ENCODE data around the gene SEPHS2. TPM values are rescaled to one million over a fixed set of nuclear protein-coding genes. Genes with fewer than 3 reads are reported as not detected.

SEPHS2 gene
- total and polyA plus RNA-seq, 2 donors from 2014 or later = 82.3 to 137 TPM

DNA sequence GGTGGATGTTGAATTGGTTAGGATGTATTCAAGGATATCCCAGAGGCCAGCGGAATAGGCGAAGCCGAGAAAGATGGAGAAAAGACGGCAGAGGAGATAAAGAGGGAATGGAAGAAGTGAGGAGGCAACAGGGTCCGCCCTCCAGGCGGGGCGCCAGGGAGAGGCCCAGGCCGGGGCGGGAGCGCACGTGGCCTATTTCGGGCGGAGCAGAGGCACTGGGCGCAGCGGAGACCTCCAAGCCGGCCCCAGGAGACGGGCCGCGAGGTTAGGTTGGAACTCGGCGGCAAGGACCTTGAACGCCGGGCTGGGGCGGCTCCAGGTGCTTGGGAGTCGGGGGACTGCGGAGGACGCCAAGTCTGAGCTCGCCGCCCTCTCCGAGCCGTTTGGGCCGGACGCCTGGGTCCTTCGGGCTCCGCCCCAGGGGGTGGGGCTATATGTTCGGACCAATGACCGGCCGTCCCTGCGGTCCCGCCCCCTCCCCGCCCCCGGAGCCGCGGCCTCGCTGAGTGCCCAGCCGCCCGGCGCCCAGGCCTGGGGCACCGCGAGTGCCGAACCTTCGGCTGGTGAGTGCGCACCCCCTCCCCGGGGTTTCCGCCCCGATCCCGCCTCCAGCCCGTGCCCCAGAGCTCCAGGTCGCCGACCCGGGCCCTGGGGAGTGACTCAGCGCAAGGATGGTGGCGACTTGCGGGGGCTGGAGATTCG, 38.4 kb downstream of the SEPHS2 start, which contains the start of gene ZNF771:
ZNF771 (plus strand) TSS at position 505 of the 702 bp plus-strand sequence. CDS start 448 bp downstream, outside the sequence.
- Histone ChIP-seq H3K27me3 (ENCODE audit: control insufficient read depth, insufficient read depth, low read length) (no peaks in the 10 kb centered on the region), H3K4me1 (ENCODE audit: control insufficient read depth in 2 of 3, insufficient read depth in 2 of 3, low read depth in 1 of 3, low read length in 3 of 3) (peaks cover 0 to 15% (median 7%) of the 10 kb centered on the region in 3 donors), H3K9me3 (ENCODE audit: control insufficient read depth in 2 of 3, insufficient read depth in 1 of 3, low read length in 3 of 3) (no peaks in the 10 kb centered on the region), H3K4me3 (ENCODE audit: low read length in 3 of 3) (peak within 1 kb of the TSS; percentile 65 to 85 (median 85)), H3K27ac (ENCODE audit: low read depth in 2 of 2, low read length in 2 of 2) (peak within 1 kb of the TSS; percentile 84 to 88), H3K9ac (ENCODE audit: low read length in 3 of 3) (peak within 1 kb of the TSS; percentile 42 to 81 (median 75)), H3K36me3 (ENCODE audit: control insufficient read depth in 2 of 3, insufficient read depth in 3 of 3, low read length in 3 of 3) (peaks cover 0 to 2% (median 0%) of the 10 kb centered on the region in 3 donors)
- peak; percentile 91 to 98 (median 94) for DNase-seq
- intact Hi-C loops (cut with DNase I) = no loop called here
- TF ChIP-seq, protein P1, sequence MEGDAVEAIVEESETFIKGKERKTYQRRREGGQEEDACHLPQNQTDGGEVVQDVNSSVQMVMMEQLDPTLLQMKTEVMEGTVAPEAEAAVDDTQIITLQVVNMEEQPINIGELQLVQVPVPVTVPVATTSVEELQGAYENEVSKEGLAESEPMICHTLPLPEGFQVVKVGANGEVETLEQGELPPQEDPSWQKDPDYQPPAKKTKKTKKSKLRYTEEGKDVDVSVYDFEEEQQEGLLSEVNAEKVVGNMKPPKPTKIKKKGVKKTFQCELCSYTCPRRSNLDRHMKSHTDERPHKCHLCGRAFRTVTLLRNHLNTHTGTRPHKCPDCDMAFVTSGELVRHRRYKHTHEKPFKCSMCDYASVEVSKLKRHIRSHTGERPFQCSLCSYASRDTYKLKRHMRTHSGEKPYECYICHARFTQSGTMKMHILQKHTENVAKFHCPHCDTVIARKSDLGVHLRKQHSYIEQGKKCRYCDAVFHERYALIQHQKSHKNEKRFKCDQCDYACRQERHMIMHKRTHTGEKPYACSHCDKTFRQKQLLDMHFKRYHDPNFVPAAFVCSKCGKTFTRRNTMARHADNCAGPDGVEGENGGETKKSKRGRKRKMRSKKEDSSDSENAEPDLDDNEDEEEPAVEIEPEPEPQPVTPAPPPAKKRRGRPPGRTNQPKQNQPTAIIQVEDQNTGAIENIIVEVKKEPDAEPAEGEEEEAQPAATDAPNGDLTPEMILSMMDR (IDR thresholded peaks at IDR 0.05; ENCODE audit: borderline replicate concordance, extremely low read depth, insufficient read depth) = no peak
- no peak for FAIRE-seq

DNA sequence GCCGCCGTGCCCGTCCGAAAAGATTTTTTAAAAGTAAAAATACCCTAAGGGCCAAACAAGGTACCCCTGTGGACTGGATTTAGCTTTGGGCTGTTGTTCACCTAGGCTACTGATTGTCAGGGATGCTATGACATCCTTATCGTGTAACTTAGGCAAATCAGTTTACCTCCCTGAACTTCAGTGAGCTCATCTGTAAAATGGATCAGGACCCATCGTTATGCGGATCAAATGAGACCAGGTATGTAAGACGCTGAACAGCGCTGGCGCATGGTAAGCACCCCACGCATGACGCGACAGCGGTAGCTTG, 38.9 kb downstream of the SEPHS2 start:
- peaks cover 0 to under 1% (median 0%) of the 10 kb centered on the region in 3 donors for H3K36me3 ChIP-seq (ENCODE audit: control insufficient read depth in 2 of 3, insufficient read depth in 3 of 3, low read length in 3 of 3)
- DNase-seq = no peak
- H3K27ac ChIP-seq (ENCODE audit: low read depth in 2 of 2, low read length in 2 of 2) = peak overlapping the region in 1 of 2 donors; percentile 84
- FAIRE-seq = no peak
- H3K9ac ChIP-seq (ENCODE audit: low read length in 3 of 3) = peak overlapping the region; percentile 29 to 81 (median 75)
- H3K9me3 ChIP-seq (ENCODE audit: control insufficient read depth in 2 of 3, insufficient read depth in 1 of 3, low read length in 3 of 3) = no peaks in the 10 kb centered on the region
- TF ChIP-seq, protein P1 (IDR thresholded peaks at IDR 0.05; ENCODE audit: borderline replicate concordance, extremely low read depth, insufficient read depth) = no peak
- no peaks in the 10 kb centered on the region for H3K27me3 ChIP-seq (ENCODE audit: control insufficient read depth, insufficient read depth, low read length)
- H3K4me3 ChIP-seq (ENCODE audit: low read length in 3 of 3) = peak overlapping the region; percentile 65 to 85 (median 85)
- intact Hi-C loops (cut with DNase I) = no loop called here
- H3K4me1 ChIP-seq (ENCODE audit: control insufficient read depth in 2 of 3, insufficient read depth in 2 of 3, low read depth in 1 of 3, low read length in 3 of 3) = peaks cover 0 to 12% (median 5%) of the 10 kb centered on the region in 3 donors

DNA sequence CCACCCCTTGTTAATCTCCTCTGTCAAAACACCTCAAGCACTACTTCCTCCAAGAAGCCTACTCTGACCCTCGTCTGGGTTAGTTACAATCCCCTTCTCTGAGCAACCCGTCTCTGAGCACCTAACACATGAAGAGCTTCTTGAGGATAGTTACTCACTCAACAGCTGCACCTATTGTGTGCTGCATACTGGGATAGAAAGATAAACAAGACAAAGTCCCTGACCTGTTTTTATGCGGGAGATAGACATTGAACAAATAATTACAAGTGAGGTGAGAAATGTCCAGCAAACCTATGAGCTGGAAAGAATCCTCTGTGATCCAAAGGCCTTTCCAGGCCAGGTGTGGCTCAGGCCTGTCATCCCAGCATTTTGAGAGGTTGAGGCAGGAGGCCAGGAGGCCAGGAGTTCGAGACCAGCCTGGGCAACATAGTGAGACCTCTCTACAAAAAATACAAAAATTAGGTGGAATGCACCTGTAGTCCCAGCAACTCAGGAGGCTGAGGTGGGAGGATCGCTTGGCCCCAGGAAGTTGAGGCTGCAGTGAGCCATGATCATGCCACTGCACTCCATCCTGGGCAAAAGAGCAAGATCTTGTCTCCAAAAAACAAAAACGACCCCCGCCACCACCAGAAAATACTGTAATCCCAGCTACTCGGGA, 43.8 kb downstream of the SEPHS2 start:
- peaks cover 0 to 2% (median 0%) of the 10 kb centered on the region in 3 donors for H3K4me1 ChIP-seq (ENCODE audit: control insufficient read depth in 2 of 3, insufficient read depth in 2 of 3, low read depth in 1 of 3, low read length in 3 of 3)
- intact Hi-C loops (cut with DNase I) = no loop called here
- H3K27ac ChIP-seq (ENCODE audit: low read depth in 2 of 2, low read length in 2 of 2) = no peak overlapping the region
- FAIRE-seq (no peak), DNase-seq (no peak)
- H3K36me3 ChIP-seq (ENCODE audit: control insufficient read depth in 2 of 3, insufficient read depth in 3 of 3, low read length in 3 of 3) = peaks cover 0 to 3% (median 0%) of the 10 kb centered on the region in 3 donors
- no peaks in the 10 kb centered on the region for H3K27me3 ChIP-seq (ENCODE audit: control insufficient read depth, insufficient read depth, low read length)
- TF ChIP-seq, protein P1 (IDR thresholded peaks at IDR 0.05; ENCODE audit: borderline replicate concordance, extremely low read depth, insufficient read depth) = no peak
- no peaks in the 10 kb centered on the region for H3K9me3 ChIP-seq (ENCODE audit: control insufficient read depth in 2 of 3, insufficient read depth in 1 of 3, low read length in 3 of 3)
- no peak overlapping the region for H3K9ac ChIP-seq (ENCODE audit: low read length in 3 of 3)
- no peak overlapping the region for H3K4me3 ChIP-seq (ENCODE audit: low read length in 3 of 3)

Measured in kidney (tissue), 14 donors.